Fibroblast of the aortic adventitia (primary cell): ENCODE data around the gene ABL2. TPM values are rescaled to one million over a fixed set of nuclear protein-coding genes. Genes with fewer than 3 reads are reported as not detected.
"Not testable (repeated sequence)": the region's sequence is repeated elsewhere in the genome, so short reads cannot be mapped to it uniquely, and the experiment has no call there.

Experiments
- DNase-seq: peaks from one replicate; pipeline ENCODE4 v3.0.0-alpha.2; 2010; ENCODE audit warnings: low read depth
- H3K4me3 ChIP-seq: 2 replicates; pipeline ENCODE4 v1.5.1; 2011; ENCODE audit warnings: low read depth, mild to moderate bottlenecking, control low read depth, low read length, moderate library complexity
- CTCF ChIP-seq: IDR thresholded peaks from 2 replicates; pipeline ENCODE4 v1.5.1; 2011; ENCODE audit warnings: mild to moderate bottlenecking, low read length, control low read depth, inconsistent platforms; ENCODE audit not compliant: insufficient read depth
- total RNA-seq: library from RNA; depleted of rRNA; stranded (reverse); fragments of >200 nt; gene quantifications from 2 replicates; pipeline ENCODE4 v1.2.3, GENCODE V29; 2012; ENCODE audit warnings: low replicate concordance

ABL2 gene
- total RNA-seq, 1 donor = 67.2 TPM

- peak overlapping the region; percentile 2 for H3K4me3 ChIP-seq
- TF ChIP-seq CTCF = no peak
- peak; percentile 63 for DNase-seq
These were observed 91.7 kb downstream of the ABL2 start for GRCh38 chr1:179137617-179138255.

GRCh38 chr1:179135707-179136106 lies 93.8 kb downstream of the ABL2 start:
- not testable (repeated sequence) for DNase-seq, H3K4me3 ChIP-seq

- not testable (repeated sequence) for DNase-seq, H3K4me3 ChIP-seq
These were observed 94.3 kb downstream of the ABL2 start for GRCh38 chr1:179135168-179135567.

GRCh38 chr1:179129702-179130473 lies 99.6 kb downstream of the ABL2 start:
- H3K4me3 ChIP-seq = no peak overlapping the region
- DNase-seq = peak; percentile 38
- TF ChIP-seq CTCF = no peak

GRCh38 chr1:179128520-179128919 lies 101.0 kb downstream of the ABL2 start:
- H3K4me3 ChIP-seq = no peak overlapping the region
- DNase-seq = no peak
- TF ChIP-seq CTCF = no peak

GRCh38 chr1:179127163-179127895 lies 102.1 kb downstream of the ABL2 start:
- TF ChIP-seq CTCF = no peak
- DNase-seq = peak; percentile 68
- H3K4me3 ChIP-seq = no peak overlapping the region

GRCh38 chr1:179126338-179127060 lies 103.0 kb downstream of the ABL2 start:
- no peak for TF ChIP-seq CTCF
- DNase-seq = peak; percentile 34

More at GRCh38 chr1:179126338-179127060, 103.0 kb downstream of the ABL2 start:
- no peak overlapping the region for H3K4me3 ChIP-seq
